ENCODE data around the gene GNAO1. TPM values are rescaled to one million over a fixed set of nuclear protein-coding genes. Genes with fewer than 3 reads are reported as not detected.
"Not testable (repeated sequence)": the region's sequence is repeated elsewhere in the genome, so short reads cannot be mapped to it uniquely, and the experiment has no call there.

The GNAO1 gene
- polyA plus RNA-seq, 6 donors from 2014 or later: 0.07 to 0.55 TPM; not detected in 4

- Mint-ChIP-seq H3K36me3 (peaks cover 0 to 17% of the 10 kb centered on the region in 2 donors), H3K4me3 (no peak overlapping the region), H3K4me1 (peaks cover 0 to 6% (median 4%) of the 10 kb centered on the region in 3 donors), H3K27ac (peak overlapping the region in 2 of 6 donors; percentile 15 to 65), H3K27me3 (no peaks in the 10 kb centered on the region), H3K9me3 (no peaks in the 10 kb centered on the region)
- ATAC-seq (ENCODE audit: low read depth in 2 of 2): no peak
- no peak for DNase-seq
Measured at GRCh38 chr16:56363781-56364565, 172.7 kb downstream of the GNAO1 start.

GRCh38 chr16:56364865-56365264, 173.6 kb downstream of the GNAO1 start:
- H3K4me3 Mint-ChIP-seq: no peak overlapping the region
- ATAC-seq (ENCODE audit: low read depth in 2 of 2) (no peak), DNase-seq (no peak)
- H3K9me3 Mint-ChIP-seq: no peaks in the 10 kb centered on the region
- H3K36me3 Mint-ChIP-seq: peaks cover 0 to 17% of the 10 kb centered on the region in 2 donors
- H3K4me1 Mint-ChIP-seq: peaks cover 0 to 2% (median 2%) of the 10 kb centered on the region in 3 donors
- no peak overlapping the region for H3K27ac Mint-ChIP-seq
- no peaks in the 10 kb centered on the region for H3K27me3 Mint-ChIP-seq

GRCh38 chr16:56365552-56365951, 174.3 kb downstream of the GNAO1 start:
- no peaks in the 10 kb centered on the region for H3K4me1 Mint-ChIP-seq
- H3K4me3 Mint-ChIP-seq: no peak overlapping the region
- H3K9me3 Mint-ChIP-seq: no peaks in the 10 kb centered on the region
- H3K36me3 Mint-ChIP-seq: peaks cover 0 to 11% of the 10 kb centered on the region in 2 donors
- DNase-seq: no peak
- ATAC-seq (ENCODE audit: low read depth in 2 of 2): no peak
- H3K27me3 Mint-ChIP-seq: no peaks in the 10 kb centered on the region
- H3K27ac Mint-ChIP-seq: peak overlapping the region in 1 of 6 donors; percentile 30

GRCh38 chr16:56366945-56367344, 175.7 kb downstream of the GNAO1 start:
- H3K27me3 Mint-ChIP-seq: no peaks in the 10 kb centered on the region
- H3K4me1 Mint-ChIP-seq: peaks cover 0 to 5% (median 1%) of the 10 kb centered on the region in 3 donors
- no peak overlapping the region for H3K4me3 Mint-ChIP-seq
- ATAC-seq (ENCODE audit: low read depth in 2 of 2): no peak
- H3K36me3 Mint-ChIP-seq: peaks cover 0 to 9% of the 10 kb centered on the region in 2 donors
- no peaks in the 10 kb centered on the region for H3K9me3 Mint-ChIP-seq
- no peak overlapping the region for H3K27ac Mint-ChIP-seq
- DNase-seq: no peak

GRCh38 chr16:56367764-56368163, 176.5 kb downstream of the GNAO1 start:
- no peak for ATAC-seq (ENCODE audit: low read depth in 2 of 2)
- Mint-ChIP-seq H3K36me3 (peaks cover 0 to 2% of the 10 kb centered on the region in 2 donors), H3K27ac (no peak overlapping the region), H3K4me1 (peaks cover 7 to 12% (median 9%) of the 10 kb centered on the region in 3 donors), H3K27me3 (no peaks in the 10 kb centered on the region), H3K9me3 (no peaks in the 10 kb centered on the region), H3K4me3 (no peak overlapping the region)
- DNase-seq: no peak

- peaks cover 0 to 5% of the 10 kb centered on the region in 2 donors for H3K36me3 Mint-ChIP-seq
- H3K27me3 Mint-ChIP-seq: no peaks in the 10 kb centered on the region
- no peak overlapping the region for H3K27ac Mint-ChIP-seq
- H3K4me3 Mint-ChIP-seq: no peak overlapping the region
- no peak for DNase-seq
- ATAC-seq (ENCODE audit: low read depth in 2 of 2): no peak
- no peaks in the 10 kb centered on the region for H3K9me3 Mint-ChIP-seq
- peaks cover 9 to 16% (median 15%) of the 10 kb centered on the region in 3 donors for H3K4me1 Mint-ChIP-seq
Measured at GRCh38 chr16:56368545-56368944, 177.3 kb downstream of the GNAO1 start.

- ATAC-seq (ENCODE audit: low read depth in 2 of 2) (no peak), DNase-seq (no peak)
- H3K9me3 Mint-ChIP-seq: no peaks in the 10 kb centered on the region
- no peak overlapping the region for H3K27ac Mint-ChIP-seq
- no peaks in the 10 kb centered on the region for H3K27me3 Mint-ChIP-seq
- no peak overlapping the region for H3K4me3 Mint-ChIP-seq
- peaks cover 0 to 6% of the 10 kb centered on the region in 2 donors for H3K36me3 Mint-ChIP-seq
- peaks cover 9 to 16% (median 15%) of the 10 kb centered on the region in 3 donors for H3K4me1 Mint-ChIP-seq
Measured at GRCh38 chr16:56369202-56369601, 177.9 kb downstream of the GNAO1 start.

- no peak for DNase-seq
- H3K9me3 Mint-ChIP-seq: no peaks in the 10 kb centered on the region
- no peak for ATAC-seq (ENCODE audit: low read depth in 2 of 2)
- peaks cover 9 to 20% (median 15%) of the 10 kb centered on the region in 3 donors for H3K4me1 Mint-ChIP-seq
- H3K36me3 Mint-ChIP-seq: peaks cover 0 to 6% of the 10 kb centered on the region in 2 donors
- H3K27ac Mint-ChIP-seq: peak overlapping the region in 1 of 6 donors; percentile 23
- peak overlapping the region in 1 of 8 donors; percentile 64 for H3K4me3 Mint-ChIP-seq
- no peaks in the 10 kb centered on the region for H3K27me3 Mint-ChIP-seq
Measured at GRCh38 chr16:56370185-56370874, 179.0 kb downstream of the GNAO1 start.

- DNase-seq (no peak), ATAC-seq (ENCODE audit: low read depth in 2 of 2) (no peak)
- no peaks in the 10 kb centered on the region for H3K27me3 Mint-ChIP-seq
- H3K9me3 Mint-ChIP-seq: no peaks in the 10 kb centered on the region
- peaks cover 13 to 22% (median 15%) of the 10 kb centered on the region in 3 donors for H3K4me1 Mint-ChIP-seq
- peaks cover 0 to 6% of the 10 kb centered on the region in 2 donors for H3K36me3 Mint-ChIP-seq
- H3K27ac Mint-ChIP-seq: peak overlapping the region in 2 of 6 donors; percentile 3 to 54
- H3K4me3 Mint-ChIP-seq: no peak overlapping the region
Measured at GRCh38 chr16:56370875-56371659, 179.8 kb downstream of the GNAO1 start.

- Mint-ChIP-seq H3K4me3 (no peak overlapping the region), H3K36me3 (peaks cover 0 to 6% of the 10 kb centered on the region in 2 donors), H3K27me3 (no peaks in the 10 kb centered on the region), H3K27ac (no peak overlapping the region), H3K9me3 (no peaks in the 10 kb centered on the region), H3K4me1 (peaks cover 13 to 25% (median 15%) of the 10 kb centered on the region in 3 donors)
- no peak for DNase-seq
- no peak for ATAC-seq (ENCODE audit: low read depth in 2 of 2)
Measured at GRCh38 chr16:56371660-56371937, 180.3 kb downstream of the GNAO1 start.

- DNase-seq: no peak
Measured at GRCh38 chr16:56372013-56372634, 180.8 kb downstream of the GNAO1 start.

GRCh38 chr16:56373003-56373402, 181.7 kb downstream of the GNAO1 start:
- peaks cover 13 to 34% (median 25%) of the 10 kb centered on the region in 3 donors for H3K4me1 Mint-ChIP-seq
- H3K27me3 Mint-ChIP-seq: no peaks in the 10 kb centered on the region
- ATAC-seq (ENCODE audit: low read depth in 2 of 2): no peak
- no peaks in the 10 kb centered on the region for H3K9me3 Mint-ChIP-seq
- H3K27ac Mint-ChIP-seq: peak overlapping the region in 3 of 6 donors; percentile 36 to 80 (median 60)
- peaks cover 5 to 14% of the 10 kb centered on the region in 2 donors for H3K36me3 Mint-ChIP-seq
- peak overlapping the region in 1 of 8 donors; percentile 59 for H3K4me3 Mint-ChIP-seq
- DNase-seq: no peak

More at GRCh38 chr16:56372013-56372634, 180.8 kb downstream of the GNAO1 start:
- ATAC-seq (ENCODE audit: low read depth in 2 of 2): no peak
- Mint-ChIP-seq H3K4me3 (no peak overlapping the region), H3K27me3 (no peaks in the 10 kb centered on the region), H3K36me3 (peaks cover 0 to 6% of the 10 kb centered on the region in 2 donors), H3K4me1 (peaks cover 13 to 26% (median 16%) of the 10 kb centered on the region in 3 donors), H3K27ac (peak overlapping the region in 3 of 6 donors; percentile 31 to 88 (median 87)), H3K9me3 (no peaks in the 10 kb centered on the region)

- Mint-ChIP-seq H3K4me1 (peaks cover 21 to 45% (median 30%) of the 10 kb centered on the region in 3 donors), H3K27ac (peak overlapping the region in 2 of 6 donors; percentile 29 to 49), H3K9me3 (peaks cover 3 to 12% (median 6%) of the 10 kb centered on the region in 7 donors), H3K36me3 (peaks cover 28 to 42% of the 10 kb centered on the region in 2 donors)
- ATAC-seq (ENCODE audit: low read depth in 2 of 2); H3K4me3 Mint-ChIP-seq; DNase-seq; H3K27me3 Mint-ChIP-seq: not testable (repeated sequence)
Measured at GRCh38 chr16:56375792-56376191, 184.5 kb downstream of the GNAO1 start.

Data from naive B cell (primary cell).